GM18499 (cell line): Measurements from ENCODE around the gene PCBP3.

ENCODE experiments used
- ATAC-seq: cut with Tn5 transposase; IDR thresholded peaks from one replicate; pipeline ENCODE4 v1.9.1; 2021; ENCODE audit warnings: moderate number of reproducible peaks; ENCODE audit not compliant: insufficient read depth, unreplicated experiment

PCBP3 gene

GRCh38 chr21:45867671-45868081 is 224.2 kb downstream of the PCBP3 start:
- no peak for ATAC-seq

DNA sequence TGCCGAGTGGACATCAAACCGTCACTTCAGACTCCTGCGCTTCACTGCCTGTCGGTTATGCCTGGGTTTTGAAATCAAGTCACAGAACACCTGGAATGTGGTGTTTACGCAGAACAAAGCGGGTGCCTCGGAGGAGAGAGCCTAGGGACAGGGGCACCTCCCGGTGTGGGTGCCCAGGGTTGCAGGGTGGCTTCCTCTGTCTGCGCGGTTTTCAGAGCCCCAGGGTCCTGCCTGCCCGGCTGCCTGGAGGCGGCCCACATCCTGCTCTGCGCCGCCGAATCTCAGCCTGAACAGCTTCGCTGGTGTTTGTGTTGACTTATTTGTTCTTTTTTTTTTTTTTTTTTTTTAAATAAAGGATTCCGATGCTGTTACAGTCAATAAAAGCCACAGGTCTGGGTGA is 224.6 kb downstream of the PCBP3 start:
- ATAC-seq = no peak

DNA sequence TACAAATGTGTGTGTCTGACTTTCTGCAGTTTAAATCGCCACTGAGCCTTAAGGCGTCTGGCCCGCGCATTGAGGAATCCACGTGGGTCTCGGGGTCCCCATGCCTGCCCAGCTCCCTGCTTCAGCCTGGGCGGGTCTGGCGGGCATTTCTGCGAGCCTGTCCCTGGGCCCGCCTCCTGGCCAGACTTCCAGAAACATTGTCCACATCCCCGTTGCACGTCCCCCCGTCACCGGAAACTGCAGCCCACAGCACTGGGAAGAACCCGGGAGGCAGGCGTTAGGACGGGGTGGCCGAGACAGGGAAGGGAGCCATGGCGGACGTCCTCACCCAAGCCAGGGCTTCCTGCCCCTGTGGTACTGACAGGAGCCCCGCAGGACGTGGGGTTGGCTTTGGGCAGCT is 225.0 kb downstream of the PCBP3 start:
- no peak for ATAC-seq

GRCh38 chr21:45869121-45870007 is 225.8 kb downstream of the PCBP3 start:
- no peak for ATAC-seq

GRCh38 chr21:45870421-45870820 is 226.9 kb downstream of the PCBP3 start:
- no peak for ATAC-seq

- no peak for ATAC-seq
Measured at GRCh38 chr21:45870851-45871615, 227.5 kb downstream of the PCBP3 start.

DNA sequence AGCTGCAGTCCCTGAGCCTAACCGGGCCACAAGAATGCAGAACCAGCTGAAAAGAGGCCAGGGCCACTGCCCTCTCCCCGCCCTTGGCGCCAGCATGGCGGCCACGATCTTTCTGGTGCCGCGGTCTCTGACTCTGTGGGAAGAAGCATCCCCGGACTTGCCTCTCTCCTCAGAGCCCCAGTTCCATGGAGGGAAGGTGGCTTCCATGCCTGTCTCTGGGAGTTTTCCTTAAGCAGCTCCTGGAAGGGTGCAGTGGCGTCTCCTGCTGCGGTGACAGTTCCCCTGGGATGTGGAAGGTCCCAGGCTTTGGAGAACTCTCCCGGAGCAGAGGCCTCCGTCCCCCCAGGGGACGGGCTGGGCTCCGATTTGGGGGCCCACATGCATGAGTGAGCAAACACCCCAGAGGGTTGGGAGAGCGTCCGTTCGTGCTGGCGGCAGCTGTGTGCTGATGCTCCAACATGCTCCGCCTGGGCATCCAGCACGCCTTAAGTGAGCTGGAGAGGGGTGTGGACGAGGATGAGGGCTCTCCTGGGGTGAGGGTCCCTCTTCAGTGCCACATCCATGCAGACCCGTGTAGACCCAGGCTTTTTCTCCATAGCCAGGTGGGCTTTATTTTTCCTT is 228.2 kb downstream of the PCBP3 start:
- no peak for ATAC-seq

- no peak for ATAC-seq
Measured at GRCh38 chr21:45872471-45872870, 228.9 kb downstream of the PCBP3 start.

- no peak for ATAC-seq
Measured at GRCh38 chr21:45872902-45873301, 229.4 kb downstream of the PCBP3 start.

DNA sequence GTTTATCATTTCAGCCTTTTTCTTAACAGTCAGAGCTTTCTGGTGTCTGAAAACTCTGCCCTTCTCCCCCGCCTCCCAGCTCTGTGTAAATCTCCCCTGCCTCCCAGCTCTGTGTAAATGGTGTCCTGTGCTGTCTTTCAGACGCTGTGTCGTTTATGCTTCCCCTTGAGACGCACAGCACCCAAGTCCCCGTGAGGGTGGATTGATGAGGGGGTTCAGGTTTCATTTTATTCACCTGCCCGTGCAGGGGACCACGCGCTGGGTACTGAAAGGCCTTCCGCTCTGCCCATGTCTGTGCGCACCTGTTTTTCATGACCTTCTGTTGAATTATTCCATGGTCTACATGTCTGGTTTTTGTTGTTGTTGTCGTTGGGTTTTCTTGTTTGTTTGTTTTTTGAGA is 229.9 kb downstream of the PCBP3 start:
- no peak for ATAC-seq

GRCh38 chr21:45873866-45874265 is 230.3 kb downstream of the PCBP3 start:
- ATAC-seq = no peak

DNA sequence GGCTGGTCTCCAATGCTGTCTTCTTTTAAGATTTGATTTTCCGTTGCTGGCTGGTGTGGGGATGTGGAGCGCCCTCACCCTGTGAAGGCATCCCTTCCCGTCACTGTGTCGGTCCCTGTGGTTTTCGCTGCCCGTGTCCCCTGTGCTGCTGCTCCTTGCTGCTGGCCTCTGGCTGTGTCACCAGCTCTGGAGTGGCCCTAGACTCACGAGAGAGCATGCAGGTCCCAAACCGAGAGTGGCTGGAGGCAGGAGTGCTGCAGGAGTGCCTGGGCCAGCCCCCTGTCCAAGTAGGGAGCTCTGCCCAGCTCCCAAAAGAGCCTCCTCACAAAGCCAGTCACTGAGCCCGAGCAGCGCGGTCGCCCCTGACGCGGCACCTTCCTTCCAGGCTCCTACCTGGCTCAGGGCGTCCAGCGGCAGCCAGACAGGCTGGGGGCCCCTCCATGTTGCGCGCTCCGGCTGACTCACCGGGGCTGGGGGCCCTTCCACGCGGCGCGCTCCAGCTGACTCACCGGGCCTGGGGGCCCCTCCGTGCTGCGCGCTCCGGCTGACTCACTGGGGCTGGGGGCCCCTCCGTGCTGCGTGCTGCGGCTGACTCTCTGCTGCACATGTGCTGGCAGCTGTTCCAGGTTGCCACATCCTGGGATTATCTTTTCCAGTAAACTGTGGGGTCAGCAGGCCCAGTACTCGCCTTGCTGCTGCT is 231.3 kb downstream of the PCBP3 start:
- ATAC-seq = no peak

GRCh38 chr21:45875416-45875760 is 231.9 kb downstream of the PCBP3 start:
- ATAC-seq = no peak

DNA sequence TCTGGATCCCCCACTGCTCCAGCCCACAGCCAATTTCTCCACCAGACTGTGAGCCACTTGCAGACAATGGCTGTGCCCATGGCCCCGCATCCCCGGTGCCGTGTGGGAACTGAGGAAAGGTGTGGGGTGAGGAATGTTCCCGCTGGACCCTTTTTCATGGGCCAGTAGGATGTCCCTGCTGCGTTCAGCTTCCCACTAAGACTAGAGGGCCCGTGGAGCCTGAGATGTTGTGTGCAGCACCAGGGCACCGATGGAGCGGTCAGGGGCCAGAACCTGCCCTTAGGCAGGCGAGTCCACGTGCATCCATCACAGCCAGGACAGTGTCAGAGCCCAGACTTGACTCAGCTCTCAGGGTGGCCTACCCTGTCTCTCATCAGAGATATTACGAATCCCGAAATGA is 232.4 kb downstream of the PCBP3 start:
- no peak for ATAC-seq

GRCh38 chr21:45876381-45877170 is 233.1 kb downstream of the PCBP3 start:
- ATAC-seq = no peak

- no peak for ATAC-seq
Measured at GRCh38 chr21:45877171-45877438, 233.6 kb downstream of the PCBP3 start.

DNA sequence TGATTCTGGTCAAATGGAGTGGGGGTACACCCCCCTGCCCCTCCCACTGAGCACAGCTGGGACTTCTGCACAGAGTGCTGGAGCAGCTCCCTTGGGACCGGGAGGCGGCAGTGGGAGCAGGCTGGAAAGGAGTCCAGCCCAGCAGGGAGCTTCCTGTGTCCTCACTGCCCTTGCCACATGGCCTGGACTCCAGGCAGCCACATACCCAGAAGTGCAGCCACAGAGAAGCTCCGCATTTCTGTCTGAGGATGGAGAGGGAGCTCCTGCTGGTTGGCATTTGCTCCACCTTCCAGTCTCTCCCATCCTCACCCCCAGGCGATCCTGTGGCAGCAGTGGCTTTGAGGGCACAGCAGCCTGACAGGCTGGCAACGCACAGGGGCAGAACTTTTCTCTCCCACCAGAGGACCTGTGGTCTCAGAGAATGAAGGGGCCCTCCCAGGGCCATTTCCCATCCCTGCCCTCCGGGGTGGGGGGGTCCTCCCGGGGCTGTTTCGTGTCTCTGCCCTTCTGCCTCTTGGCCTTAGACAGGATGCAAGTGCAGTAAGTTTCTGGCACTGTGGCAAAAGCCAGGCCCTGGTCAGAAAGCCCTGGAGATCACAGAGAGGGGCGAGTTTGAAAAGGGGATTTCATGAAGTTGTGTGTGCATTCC is 234.4 kb downstream of the PCBP3 start:
- no peak for ATAC-seq

GRCh38 chr21:45880097-45881068 is 236.9 kb downstream of the PCBP3 start:
- no peak for ATAC-seq
